SH-SY5Y (cell line): ENCODE results near the gene UPB1.

Source experiments
- GATA2 ChIP-seq: IDR thresholded peaks from 2 replicates; pipeline ENCODE4 v1.6.1; 2011; ENCODE audit warnings: mild to moderate bottlenecking, low read depth, low read length
- GATA3 ChIP-seq: IDR thresholded peaks from 2 replicates; pipeline ENCODE4 v1.6.1; 2011; ENCODE audit warnings: low read depth, mild to moderate bottlenecking, low read length, moderate library complexity

UPB1 gene

DNA sequence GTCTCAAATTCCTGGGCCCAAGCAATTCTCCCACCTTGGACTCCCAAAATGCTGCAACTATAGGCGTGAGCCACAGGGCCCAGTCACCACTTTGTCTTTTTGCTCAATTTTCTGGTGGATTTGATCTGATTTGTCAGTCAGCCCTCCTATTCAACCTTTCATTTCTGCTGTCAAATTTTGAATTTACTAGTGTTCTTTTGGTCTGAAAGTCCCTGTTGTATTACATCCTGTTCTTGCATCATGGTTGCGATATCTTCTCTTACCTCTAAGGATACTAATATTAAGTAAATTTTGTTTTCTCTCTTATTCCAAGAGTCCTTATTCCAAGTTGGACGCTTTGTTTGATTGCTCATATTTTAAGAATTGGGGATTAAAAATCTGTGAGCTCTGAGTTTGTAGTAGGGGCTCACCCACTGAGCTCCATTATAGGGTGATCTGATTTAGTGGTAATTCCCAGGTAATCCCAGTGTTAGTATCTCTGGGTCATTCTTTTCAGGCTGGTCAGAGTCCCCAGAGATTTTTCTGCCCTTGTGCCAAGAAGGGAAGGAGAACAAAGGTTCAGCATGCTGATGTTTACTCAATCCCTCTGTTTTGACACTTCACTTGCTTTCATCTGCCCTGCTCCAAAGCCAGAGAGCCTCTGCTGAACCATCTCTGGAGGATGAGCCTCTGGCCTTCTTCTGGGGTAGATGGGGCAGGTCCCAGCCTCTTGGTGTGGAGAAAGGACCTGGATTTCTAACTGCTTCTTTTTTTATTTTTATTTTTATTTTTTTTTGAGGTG is 10.0 kb downstream of the UPB1 start:
- TF ChIP-seq GATA3 (no peak), GATA2 (no peak)

DNA sequence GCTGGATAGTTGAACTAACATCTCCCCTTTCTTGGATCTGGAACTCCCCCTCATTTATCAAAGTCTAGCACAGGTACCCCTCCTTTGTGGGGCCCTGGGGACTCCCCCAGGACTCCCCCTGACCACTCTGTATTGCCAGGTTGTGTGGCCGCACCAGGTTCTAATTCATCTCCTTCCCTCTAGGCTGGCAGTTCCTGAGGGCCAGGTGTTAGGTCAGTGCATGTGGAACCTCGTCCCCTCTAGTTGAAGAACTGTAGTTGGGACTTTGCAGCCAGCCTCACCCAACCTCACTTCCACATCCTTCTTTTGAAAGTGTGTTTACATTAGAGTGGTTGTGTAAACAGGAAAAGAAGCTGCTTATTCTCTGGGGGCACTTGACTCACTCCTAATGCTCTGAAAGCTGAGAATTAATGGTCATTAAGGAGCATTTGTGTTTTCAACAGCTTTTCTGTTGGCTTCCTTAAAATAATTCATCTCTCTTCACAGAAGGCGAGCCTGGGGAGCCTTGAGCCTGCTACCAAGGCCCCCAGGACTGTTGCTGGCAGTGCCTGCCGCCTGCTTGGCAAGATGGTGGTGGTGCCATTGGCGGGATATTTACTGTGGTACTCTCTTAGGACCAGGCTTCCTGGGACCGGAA is 11.8 kb downstream of the UPB1 start:
- TF ChIP-seq GATA3 (no peak), GATA2 (no peak)

DNA sequence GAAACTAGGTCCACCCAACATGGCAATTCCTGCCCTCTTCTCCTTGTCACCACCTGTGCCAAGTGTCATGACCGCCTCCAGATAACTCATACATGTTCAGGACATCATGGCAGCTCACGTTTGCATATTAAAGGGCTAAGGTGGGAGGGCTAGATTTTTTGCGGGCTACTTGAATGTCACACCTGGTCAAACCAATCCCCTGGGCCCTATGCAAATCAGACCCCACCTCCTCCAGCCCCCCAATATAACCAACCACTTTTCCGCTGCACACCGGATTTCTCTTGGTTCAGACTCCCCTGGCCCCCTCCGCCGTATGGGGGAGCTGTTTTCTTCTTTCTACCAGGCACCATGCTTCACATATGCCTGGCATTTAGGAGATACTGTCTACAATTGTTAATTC is 12.6 kb downstream of the UPB1 start:
- TF ChIP-seq GATA2 (no peak), GATA3 (no peak)

DNA sequence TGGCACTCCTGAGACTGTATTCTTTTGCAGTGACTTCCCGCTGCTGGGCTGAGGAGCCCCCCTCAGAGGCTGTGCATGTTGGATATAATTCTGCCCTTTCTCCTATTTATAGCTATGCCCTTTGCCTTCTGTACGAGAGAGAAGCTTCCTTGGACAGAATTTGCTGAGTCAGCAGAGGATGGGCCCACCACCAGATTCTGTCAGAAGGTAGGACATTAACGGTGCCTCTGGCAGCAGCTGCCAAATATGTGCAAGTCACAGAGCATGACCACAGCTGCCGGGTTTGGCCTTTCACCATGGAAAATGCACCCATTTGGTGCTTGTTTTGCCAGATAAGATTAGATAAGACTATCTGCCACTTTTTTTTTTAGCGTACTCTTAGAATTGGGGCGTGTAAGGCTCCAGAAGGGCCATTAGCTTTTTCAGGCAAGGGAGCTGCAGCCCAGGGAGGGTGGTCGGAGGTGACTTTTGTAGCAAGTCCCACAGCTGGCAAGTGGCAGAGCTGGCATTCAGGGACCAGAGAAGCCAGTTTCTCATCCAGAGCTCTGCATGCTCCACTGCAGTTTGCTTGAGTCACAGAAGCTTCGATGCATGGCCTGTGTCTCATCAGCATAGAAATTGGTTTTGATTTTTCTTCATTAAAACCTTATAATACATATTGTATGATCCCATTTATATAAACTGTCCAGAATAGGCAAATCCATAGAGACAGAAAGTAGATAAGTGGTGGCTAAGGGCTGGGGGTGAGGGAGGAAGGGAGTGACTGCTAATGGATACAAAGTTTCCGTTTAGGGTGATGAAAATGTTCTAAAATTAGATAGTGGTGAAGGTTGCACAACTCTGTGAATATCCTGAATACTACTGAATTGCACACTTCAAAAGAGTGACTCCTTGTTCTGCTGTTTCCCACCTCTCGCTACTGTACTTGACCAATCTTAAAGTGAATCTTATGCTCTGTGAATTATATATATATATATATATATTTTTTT is 15.8 kb downstream of the UPB1 start:
- TF ChIP-seq GATA3 (no peak), GATA2 (no peak)

DNA sequence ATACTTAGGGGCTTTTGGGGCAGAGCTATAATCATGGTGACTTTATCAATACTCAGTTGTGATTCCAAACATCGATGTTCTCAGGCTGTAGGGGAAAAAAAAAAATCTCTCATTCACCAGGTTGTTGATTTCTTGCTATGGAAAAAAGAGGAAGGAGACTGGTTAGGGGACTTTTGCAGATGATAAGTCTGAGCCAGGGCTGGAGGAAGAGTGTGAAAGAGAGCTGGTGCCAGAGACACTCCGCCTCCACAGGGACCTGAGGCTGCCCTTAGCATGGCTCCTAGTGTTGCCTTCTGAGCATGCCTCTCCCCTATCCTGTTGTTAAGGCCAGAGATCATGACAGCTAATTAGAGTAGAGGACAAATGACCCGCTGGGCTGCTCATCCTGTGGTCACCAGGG is 16.9 kb downstream of the UPB1 start:
- TF ChIP-seq GATA2, result no peak
- TF ChIP-seq GATA3, result no peak

DNA sequence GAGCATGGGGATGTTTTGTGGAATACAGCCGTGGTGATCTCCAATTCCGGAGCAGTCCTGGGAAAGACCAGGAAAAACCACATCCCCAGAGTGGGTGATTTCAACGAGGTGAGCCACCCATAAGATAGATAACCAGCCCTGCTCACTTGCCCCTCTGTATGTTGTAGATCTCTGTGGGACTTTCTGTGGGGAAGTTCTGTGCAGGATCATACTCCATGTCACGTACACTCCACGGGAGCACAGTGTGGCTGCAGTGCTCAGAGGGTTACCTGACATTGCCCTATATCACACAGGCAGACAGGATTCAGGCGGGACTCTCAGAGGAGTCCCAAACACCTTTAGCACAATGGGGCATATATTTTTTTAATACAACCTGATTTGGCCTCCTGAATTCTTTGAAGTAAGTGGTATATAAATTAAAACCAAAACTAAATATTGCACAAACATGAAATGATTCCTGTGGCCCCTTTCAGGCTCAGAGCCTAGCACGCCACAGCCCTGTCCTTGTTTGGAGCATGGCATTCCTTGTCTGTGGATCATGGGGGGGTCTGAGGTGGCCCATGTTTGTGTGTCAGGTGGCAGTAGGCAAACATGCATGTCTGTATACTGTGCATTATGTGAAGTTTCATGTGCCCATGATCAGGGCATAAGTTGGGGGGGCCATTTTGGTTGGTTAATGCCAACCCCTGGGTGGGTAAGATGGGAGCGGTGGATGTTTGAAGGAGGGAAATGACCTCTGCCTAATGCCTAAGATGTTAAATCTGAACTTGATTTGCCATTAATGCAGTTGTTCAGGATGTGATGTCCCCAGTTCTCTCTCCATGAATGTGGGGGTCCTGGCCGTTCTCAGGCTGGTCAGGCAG is 18.5 kb downstream of the UPB1 start:
- TF ChIP-seq GATA3 (no peak), GATA2 (no peak)

DNA sequence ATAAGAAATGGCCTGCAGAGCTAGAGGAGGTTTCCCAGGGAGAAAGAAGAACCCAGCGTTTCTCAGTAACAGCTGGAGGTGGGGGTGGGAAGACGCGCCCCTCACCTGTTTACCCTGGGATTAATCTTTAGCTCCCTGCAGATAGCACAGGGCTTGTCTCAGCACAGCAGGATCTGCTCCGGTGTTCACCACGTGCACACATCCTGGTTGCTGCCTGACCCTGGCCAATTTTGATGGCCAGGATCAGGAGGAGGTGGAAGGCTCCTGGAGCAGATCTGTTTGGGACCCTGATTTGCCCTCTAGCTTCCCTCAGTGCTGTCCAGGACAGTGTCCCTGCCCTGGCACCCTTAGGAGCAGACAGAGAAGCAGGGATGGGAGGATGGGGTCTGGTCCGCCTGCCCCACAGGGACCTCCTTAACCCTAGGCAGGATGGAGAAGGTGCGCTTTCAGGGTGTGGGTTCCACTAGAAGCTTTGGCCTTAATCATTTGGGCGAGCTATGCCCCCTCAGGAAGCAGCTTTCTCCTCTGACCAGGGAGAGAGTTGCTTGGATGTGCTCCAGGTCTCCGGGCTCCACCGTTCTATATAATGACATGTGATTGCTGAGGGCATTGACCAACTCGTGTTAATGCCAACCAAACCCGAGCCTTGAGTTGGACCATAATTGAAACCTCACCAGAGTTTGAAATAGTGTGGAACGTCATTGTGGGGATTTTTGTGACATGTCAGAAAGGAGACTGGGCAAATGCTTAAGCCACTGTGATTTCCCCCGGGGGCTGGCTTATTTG is 19.3 kb downstream of the UPB1 start:
- TF ChIP-seq GATA2, result no peak
- no peak for TF ChIP-seq GATA3

DNA sequence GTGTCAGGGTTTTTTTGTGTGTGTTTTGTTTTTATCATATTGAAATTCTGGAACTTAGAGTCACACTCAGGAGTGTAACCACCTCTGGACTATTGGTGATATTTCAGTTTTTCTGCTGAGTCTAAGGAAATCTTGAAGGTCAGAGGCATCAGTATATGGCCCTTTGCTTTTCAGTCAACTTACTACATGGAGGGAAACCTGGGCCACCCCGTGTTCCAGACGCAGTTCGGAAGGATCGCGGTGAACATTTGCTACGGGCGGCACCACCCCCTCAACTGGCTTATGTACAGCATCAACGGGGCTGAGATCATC is 19.9 kb downstream of the UPB1 start:
- TF ChIP-seq GATA3, result no peak
- TF ChIP-seq GATA2, result no peak

DNA sequence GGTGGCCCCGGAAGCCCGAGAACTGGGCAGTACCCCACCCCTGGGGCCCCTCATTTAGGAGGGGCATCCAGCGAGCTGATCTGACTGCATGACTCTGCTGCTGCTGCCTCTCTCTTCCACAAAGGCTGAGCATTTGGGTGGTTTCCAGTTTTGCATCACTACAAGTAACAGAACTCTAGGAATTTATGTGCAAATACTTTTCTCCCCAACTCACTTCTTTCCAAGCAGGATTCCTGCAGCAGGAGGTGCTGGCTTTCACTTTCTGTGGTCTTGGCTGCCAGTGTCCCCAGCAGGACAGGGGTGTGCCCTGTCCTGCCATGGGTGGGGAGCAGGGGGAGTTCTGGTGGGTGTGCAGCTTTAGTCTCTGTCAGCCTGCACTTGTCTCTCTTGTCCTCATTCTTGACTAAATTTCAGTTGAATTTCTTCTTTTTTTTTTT is 21.2 kb downstream of the UPB1 start:
- TF ChIP-seq GATA3 (no peak), GATA2 (no peak)

DNA sequence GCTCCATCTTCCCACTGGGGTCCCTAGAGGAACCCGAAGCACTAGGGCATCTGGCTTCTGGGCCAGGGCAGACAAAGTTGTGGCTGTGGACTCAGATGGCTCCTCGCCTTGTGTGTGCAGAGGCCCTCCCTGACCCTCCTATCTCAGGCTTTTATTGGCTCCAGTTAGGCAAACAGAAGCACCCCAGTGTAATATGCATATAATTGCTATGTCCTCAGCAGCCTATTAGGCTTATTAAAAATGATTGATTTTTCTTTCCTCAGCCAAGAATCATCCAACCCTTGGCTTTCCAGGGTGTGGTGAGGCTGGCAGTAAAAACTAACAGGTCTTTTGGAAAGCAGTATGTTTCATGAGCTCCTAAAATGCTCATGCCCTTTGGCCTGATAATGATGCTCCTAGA is 22.3 kb downstream of the UPB1 start:
- TF ChIP-seq GATA2, result no peak
- TF ChIP-seq GATA3, result no peak

DNA sequence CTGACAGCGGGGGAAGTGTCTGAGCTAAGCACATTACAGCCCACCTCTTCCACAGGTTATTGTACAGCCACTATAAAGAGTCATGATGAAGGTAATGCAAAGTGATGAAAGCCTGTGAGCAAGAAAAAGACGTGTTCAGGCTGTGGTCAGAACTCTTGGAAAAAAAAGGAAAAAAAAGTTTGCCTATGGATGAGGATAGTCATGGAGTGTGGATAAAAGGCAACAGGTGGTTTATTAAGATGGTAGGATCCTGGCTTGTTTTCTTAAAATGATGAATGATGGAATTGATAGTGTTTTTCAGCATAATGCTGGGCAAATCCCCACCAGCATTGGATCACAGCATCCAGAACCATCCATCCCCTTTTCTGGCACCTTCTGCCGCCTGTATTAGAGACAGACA is 23.1 kb downstream of the UPB1 start:
- TF ChIP-seq GATA3 (no peak), GATA2 (no peak)

DNA sequence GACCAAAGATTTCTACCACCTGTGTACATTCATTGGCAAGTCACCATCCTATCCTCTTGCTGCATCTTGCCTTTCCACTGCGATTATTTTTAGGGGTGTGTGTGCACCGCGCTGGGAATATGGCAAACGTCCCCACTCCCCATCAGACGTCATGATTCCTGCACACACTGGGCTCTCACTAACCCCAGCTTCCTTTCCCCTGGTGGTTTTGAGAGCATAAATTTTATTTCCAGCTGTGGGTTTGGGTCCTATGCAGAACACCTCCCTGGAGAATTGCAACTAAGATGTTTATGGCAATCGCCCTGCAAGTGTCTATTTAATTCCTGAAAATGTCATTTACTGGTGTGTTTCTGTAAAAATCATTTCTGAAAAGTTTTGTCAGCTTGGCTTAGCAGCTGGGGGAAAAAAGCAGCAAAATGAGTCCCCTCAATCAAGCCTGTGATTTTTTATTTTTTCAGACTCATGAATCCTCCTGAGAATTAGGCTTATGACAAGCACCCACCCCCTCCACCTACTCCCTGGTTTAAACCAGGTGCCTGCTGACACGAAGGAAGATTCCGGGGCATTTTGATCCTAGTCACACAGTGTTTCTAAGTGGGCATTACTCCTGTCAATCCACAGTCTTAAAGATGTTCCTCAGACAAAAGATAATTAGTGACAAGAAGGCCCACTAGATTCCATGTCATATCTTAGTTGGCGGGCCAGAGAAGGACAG is 23.8 kb downstream of the UPB1 start:
- TF ChIP-seq GATA2 (no peak), GATA3 (no peak)

DNA sequence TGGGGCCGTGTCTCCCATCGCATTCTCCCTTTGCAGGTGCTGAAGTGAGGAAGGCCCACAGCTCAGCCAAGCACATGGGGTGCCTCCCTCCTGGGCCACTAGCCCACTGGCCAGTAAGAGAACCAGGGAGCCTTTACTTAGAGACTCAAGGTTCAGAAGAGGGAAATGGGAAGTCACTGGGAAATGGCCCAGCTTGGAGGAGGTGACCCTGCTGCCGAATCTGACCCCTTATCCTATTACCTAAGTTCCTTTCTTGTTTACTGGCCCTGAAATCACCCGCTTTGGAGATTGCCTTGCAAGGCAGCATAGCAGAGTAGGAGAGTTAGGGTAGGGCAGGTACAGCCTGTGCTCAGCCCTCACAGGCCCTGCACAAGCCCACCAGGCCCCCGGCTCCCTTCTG is 24.4 kb downstream of the UPB1 start:
- TF ChIP-seq GATA2 (no peak), GATA3 (no peak)
